HL-60/S4 (cell line): ENCODE results near the gene ZNF624.
"Not testable (repeated sequence)": the region's sequence is repeated elsewhere in the genome, so short reads cannot be mapped to it uniquely, and the experiment has no call there.

ENCODE experiments used
- in situ Hi-C: fragments of 300-500 bp; cut with MboI; formaldehyde crosslinking; loops from 2 replicates; pipeline ENCODE4 v1.14.3; 2022; ENCODE audit warnings: low sequenced_read_pairs

Gene ZNF624

GRCh38 chr17:16653367-16654041 is at the start of gene ZNF624:
Gene ZNF624, minus strand, starts transcription at chr17:16653850.
- in situ Hi-C loops, result no loop called here

GRCh38 chr17:16697603-16698002 is 44.0 kb upstream of the ZNF624 start:
- in situ Hi-C loops, result not testable (repeated sequence)

- in situ Hi-C loops, result not testable (repeated sequence)
Measured at GRCh38 chr17:16690447-16690846, 36.8 kb upstream of the ZNF624 start.

DNA sequence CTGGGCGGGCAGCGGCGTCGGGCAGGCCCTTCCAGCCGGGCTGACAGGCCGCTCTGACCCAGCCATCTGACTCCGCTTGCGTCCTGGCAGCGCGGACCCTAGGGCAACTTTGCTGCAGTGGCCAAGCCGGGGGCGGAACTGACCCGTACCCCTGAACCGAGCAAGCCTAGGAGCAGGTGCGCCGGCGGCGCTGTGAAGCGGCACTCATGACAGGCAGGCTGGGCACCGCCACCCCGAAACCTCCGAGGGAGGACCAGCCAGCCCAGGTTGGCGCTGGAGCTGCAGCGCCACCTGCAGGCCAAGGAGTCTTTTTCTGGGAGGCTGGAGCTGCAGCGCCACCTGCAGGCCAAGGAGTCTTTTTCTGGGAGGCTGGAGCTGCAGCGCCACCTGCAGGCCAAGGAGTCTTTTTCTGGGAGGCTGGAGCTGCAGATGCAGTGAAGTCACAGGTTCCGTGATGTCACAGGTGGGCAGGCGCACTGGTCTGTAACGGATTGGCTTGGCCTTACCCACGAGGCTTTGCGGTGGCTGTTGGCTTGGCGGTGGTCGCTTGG is 36.2 kb upstream of the ZNF624 start, which contains the start of gene CCDC144A:
CCDC144A (plus strand) TSS at position 511 of the 551 bp plus-strand sequence. CDS start 160 bp downstream, outside the sequence.
- in situ Hi-C loops, result not testable (repeated sequence)

GRCh38 chr17:16687151-16687550 is 33.5 kb upstream of the ZNF624 start:
- in situ Hi-C loops, result not testable (repeated sequence)

GRCh38 chr17:16686019-16686418 is 32.4 kb upstream of the ZNF624 start:
- in situ Hi-C loops, result not testable (repeated sequence)

DNA sequence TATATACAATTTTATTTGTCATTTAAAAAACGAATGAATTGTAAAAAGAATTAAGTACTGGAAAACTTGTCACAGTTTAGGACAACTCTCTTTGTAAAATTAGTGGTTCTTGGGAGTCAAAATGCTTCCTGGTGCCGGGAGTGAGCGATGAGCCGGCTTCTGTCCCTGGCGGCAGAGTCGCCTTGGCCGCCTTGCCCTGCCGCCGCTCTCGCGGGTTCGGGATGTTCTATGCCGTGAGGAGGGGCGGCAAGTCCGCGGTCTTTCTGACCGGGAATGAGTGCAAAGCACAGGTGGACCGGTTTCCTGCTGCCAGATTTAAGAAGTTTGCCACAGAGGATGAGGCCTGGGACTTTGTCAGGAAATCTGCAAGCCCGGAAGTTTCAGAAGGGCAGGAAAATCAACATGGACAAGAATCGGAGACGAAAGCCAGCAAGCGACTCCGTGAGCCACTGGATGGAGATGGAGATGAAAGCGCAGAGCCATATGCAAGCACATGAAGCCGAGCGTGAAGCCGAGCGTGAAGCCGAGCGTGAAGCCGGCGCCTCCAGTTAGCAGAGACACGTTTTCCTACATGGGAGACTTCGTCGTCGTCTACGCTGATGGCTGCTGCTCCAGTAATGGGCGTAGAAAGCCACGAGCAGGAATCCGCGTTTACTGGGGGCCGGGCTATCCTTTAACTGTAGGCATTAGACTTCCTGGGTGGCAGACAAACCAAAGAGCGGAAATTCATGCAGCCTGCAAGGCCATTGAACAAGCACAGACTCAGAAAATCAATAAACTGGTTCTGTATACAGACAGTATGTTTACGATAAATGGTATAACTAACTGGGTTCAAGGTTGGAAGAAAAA is 29.9 kb upstream of the ZNF624 start:
- in situ Hi-C loops, result not testable (repeated sequence)

- in situ Hi-C loops, result no loop called here
Measured at GRCh38 chr17:16676676-16677268, 23.1 kb upstream of the ZNF624 start.

- in situ Hi-C loops, result not testable (repeated sequence)
Measured at GRCh38 chr17:16666907-16667636, 13.4 kb upstream of the ZNF624 start.

GRCh38 chr17:16666553-16666906 is 12.9 kb upstream of the ZNF624 start:
- in situ Hi-C loops, result not testable (repeated sequence)

- in situ Hi-C loops, result no loop called here
Measured at GRCh38 chr17:16662936-16663335, 9.3 kb upstream of the ZNF624 start.

- in situ Hi-C loops, result no loop called here
Measured at GRCh38 chr17:16661217-16661616, 7.6 kb upstream of the ZNF624 start.

DNA sequence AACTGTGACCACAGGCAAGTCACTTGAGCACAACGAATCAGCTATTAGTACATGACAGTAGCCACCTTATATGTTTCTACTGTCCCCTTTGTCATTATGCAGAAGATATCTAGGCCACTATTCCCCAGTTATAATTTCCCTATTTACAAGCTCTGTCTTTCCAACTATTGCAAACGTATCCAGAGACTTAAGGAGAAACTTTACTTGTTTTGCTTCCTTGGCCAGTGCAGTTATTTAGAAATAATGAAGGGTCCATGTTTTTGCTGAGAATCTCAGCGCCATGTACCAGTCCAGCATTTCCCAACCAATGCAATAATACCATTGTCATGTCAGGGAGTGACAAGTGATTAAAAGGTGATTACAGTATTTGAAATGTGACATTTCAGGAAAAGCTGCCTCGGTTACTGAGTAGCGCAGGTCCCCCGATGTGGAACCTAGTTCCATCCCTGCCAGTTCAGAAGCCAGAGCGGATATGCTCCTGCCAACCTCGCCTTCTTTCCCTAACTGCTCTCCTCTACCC is 743 bp downstream of the ZNF624 start:
- in situ Hi-C loops, result no loop called here

GRCh38 chr17:16652252-16652651 is 1.4 kb downstream of the ZNF624 start:
- in situ Hi-C loops, result no loop called here

DNA sequence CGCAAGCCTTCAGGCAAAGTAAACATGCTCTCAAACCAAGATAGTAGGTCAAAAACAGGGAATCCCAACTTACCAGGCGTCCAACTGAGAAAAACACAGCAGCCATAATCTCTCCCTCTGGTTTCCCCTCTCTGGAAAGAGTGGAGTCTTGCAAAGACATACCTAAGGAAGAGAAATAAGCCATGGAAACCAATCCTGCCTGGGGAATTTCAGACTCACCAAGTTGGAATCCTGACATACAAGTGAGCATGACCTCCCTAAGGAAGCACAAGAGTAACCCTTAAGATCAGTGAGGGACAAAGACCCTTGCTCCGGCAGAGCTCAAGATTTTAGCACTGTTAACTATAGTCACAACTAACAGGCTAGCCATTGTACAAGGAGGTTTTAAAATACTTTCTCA is 4.1 kb downstream of the ZNF624 start:
- in situ Hi-C loops, result no loop called here

GRCh38 chr17:16639438-16639837 is 14.2 kb downstream of the ZNF624 start:
- in situ Hi-C loops, result no loop called here

DNA sequence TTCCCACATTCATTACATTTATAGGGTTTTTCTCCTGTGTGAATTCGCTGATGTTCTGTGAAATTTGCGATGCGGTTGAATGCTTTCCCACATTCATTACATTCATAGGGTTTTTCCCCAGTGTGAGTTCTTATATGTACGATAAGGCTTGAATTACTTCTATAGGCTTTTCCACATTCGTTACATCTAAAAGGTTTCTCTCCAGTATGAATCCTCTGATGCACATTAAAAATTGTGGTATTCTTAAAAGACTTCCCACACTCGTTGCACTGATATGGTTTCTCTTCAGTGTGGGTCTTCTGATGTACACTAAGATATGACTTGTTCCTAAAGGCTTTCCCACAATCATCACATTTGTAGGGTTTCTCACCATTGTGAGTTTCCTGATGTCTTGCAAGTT is 30.4 kb downstream of the ZNF624 start:
- in situ Hi-C loops, result no loop called here

DNA sequence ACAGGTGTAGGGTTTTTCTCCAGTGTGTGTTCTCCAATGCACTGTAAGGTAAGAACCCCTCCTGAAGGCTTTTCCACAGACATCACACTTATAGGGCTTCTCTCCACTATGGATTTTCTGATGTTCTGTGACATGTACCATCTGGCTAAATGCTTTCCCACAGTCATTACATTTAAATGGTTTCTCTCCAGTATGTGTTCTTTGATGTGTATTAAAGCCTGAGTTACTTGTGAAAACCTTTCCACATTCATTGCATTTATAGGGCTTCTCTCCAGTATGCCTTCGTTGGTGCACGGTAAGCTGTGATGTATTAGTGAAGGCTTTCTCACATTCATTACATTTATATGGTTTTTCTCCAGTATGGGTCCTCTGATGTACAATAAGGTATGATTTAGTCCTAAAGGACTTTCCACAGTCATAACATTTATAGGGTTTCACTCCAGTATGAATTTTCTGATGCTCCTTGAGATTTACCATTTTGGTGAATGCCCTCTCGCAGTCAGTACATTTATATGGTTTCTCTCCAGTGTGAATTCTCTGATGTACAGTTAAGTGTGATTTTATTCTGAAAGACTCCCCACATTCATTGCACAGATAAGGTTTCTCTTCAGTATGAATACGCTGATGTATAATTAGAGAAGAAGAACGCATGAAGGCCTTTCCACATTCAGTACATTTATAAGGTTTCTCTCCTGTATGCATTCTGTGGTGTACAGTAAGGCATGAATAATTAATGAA is 30.9 kb downstream of the ZNF624 start:
- in situ Hi-C loops, result no loop called here

- in situ Hi-C loops, result no loop called here
Measured at GRCh38 chr17:16617481-16618060, 36.1 kb downstream of the ZNF624 start.

- in situ Hi-C loops, result no loop called here
Measured at GRCh38 chr17:16599537-16599936, 54.1 kb downstream of the ZNF624 start.
